Dermis microvascular lymphatic vessel endothelial cell (primary cell): ENCODE results near the gene TOX2. TPM values are rescaled to one million over a fixed set of nuclear protein-coding genes. Genes with fewer than 3 reads are reported as not detected.
A peak's percentile ranks its signal among the peaks of the same experiment; 100 is the strongest.

Experiments used
- DNase-seq, 2 donors: peaks; one replicate each; pipeline versions ENCODE4 v3.0.0 to v3.0.0-alpha.2; 2010; ENCODE audit warnings: low read depth in 2 of 2
- total RNA-seq: library from RNA; depleted of rRNA; stranded (reverse); fragments of >200 nt; gene quantifications from 2 replicates; pipeline ENCODE4 v1.2.1, GENCODE V29; 2014

TOX2 gene
- total RNA-seq, 1 donor from 2014 or later, result 0.77 TPM

- DNase-seq, result peak in 1 of 2 donors; percentile 29
Observed at GRCh38 chr20:43915211-43916072, 790 bp downstream of the TOX2 start.

DNA sequence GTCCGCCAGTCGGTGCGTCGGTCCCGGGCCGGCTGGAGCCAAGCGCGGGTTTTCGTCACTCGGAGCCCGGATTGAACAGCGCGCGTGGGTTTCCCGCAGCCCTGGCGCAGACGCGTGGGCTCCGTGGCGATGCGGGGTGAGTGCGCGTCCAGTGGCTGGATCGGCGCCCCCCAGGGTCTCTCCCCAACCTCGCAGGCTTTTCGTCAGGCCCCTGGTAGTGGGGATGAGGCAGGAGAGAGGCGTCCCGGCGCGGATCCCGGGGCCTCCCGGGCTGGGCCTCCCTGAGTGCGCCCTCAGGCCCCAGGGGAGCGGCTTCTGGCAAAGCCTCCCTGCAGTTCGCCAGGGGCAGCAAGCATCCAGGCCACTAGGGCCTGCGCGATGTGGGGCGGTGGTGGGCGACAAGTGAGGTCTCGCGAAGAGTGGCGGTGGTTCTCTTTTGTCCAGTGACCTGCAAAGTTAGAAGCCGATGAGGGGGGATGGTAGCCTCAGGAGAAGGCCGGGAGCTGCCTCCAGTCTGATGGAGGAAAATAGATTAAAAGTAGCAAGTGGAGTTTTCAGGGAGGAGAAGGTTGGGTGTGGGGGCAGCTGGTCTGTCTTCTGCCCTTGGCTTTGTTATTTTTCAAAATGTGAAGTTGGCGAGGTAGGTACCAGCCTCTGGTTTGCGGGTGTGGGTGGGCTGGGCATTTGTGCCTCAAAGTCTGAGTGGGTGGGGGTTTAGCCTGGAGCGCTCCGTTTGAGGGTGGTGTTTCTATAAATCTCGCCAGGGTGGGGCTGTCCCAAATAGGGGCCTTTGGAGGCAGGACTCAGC is 1.6 kb downstream of the TOX2 start:
- DNase-seq, result peak in 1 of 2 donors; percentile 7

DNA sequence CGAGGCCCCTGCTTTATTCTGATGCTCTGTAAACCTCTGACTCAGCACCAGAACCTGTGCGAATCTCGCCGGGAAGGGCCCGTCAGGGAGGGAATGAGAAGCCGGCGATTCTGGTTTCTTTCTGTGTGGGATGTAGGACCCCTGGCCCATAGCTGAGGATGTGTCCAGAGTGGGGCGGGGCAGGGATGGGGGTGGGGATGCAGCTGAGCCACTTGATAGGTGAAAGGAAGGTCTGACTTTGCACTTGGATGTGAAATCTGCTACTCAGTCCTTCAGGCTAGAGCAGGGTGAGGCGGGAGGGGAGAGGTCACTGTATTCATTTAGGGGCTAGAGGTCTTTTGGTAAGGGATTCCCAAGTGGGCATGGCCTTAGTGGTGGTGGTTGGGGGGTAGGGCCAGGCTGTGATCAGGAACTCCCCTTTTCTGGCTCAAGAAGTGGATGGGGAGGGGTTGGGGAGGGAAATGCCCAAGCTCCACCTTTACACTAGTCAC is 2.3 kb downstream of the TOX2 start:
- no peak for DNase-seq

- no peak for DNase-seq
Observed at GRCh38 chr20:43917380-43917779, 2.7 kb downstream of the TOX2 start.

DNA sequence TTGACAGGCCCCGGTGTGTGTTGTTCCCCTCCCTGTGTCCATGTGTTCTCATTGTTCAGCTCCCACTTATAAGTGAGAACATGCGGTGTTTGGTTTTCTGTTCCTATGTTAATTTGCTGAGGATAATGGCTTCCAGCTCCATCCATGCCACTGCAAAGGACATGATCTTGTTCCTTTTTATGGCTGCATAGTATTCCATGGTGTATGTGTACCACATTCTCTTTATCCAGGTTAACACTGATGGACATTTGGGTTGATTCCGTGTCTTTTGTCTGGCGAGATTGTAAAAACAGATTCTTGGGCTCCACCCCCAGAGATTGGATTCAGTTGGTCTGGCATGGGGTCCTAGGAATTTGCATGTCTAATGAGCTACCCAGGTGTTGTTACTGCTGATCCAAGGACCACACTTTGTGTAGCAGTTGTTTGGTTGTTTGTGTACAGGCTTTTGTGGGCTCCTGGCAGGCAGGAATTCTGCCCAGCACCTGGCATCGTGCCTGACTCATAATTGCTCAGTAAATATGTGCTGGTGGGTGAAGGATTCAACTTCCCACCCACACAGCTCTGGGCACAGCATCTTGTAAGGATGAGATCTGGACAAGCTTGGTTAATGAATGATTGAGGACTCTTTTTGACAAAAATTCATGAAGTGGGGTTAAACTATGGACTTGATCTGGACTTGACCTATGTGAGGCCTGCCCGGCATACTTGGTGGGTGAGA is 5.2 kb downstream of the TOX2 start:
- no peak for DNase-seq

GRCh38 chr20:43920797-43921196 is 6.1 kb downstream of the TOX2 start:
- DNase-seq, result no peak

- DNase-seq, result no peak
Observed at GRCh38 chr20:43921227-43921780, 6.7 kb downstream of the TOX2 start.

- DNase-seq, result no peak
Observed at GRCh38 chr20:43922614-43923013, 8.0 kb downstream of the TOX2 start.

DNA sequence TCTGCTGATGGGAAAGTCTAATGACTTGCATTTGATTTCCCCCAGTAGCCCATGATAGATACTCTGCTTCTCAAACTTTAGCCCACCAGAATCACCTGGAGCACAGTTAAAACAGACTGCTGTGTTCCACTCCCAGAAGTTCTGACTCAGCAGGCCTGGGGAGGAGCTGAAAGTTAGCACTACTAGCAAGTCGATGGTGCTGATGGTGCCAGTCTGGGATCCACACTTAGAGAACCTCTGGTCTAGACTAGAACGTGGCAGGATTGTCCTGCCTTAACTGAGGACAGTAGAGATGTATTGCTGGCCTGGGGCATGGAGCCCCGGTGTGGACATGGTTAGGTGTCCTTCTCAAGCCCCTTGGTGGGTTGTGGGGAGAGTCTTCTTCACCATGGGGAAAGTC is 8.7 kb downstream of the TOX2 start:
- no peak for DNase-seq

DNA sequence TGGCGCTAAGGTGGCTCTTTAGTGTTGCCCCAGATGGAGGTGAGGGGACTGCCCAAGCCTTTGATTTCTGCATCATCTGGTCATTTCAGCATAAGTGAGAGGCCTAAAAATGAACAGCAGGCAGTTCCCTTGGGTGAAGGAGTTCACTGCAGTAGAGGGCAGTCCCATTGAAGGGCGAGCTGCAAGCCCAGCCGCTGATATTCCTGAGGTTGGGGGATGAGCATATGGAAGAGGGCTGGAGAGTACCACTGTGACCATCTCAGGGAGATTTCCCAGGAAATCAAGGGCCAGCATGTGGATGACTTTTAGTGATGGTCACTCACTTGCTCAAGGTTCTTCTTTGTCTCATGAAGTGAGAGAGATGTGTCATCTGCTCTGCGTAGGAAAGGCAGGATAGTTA is 9.3 kb downstream of the TOX2 start:
- DNase-seq, result no peak

DNA sequence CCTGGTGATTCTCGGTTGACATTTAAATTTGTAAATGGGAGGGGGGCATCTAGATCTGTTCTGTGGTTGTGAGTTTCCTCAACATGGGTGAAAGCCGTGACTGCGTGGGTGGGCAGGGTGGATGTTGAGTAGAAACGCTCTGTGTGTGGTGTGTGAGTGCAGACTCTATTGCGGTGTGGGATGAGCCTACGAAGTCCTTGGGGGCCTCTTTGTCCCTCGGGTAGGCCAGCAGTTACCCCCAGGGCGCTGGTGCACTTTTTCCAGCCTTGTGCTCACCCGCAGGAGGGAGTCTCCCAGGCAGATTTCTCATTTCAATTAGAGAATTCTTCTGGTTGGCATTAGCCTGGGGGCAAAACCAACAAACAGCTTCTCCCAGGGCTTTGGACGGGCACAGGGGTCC is 10.6 kb downstream of the TOX2 start:
- DNase-seq, result no peak

- peak in 1 of 2 donors; percentile 26 for DNase-seq
Observed at GRCh38 chr20:43925801-43926200, 11.1 kb downstream of the TOX2 start.

DNA sequence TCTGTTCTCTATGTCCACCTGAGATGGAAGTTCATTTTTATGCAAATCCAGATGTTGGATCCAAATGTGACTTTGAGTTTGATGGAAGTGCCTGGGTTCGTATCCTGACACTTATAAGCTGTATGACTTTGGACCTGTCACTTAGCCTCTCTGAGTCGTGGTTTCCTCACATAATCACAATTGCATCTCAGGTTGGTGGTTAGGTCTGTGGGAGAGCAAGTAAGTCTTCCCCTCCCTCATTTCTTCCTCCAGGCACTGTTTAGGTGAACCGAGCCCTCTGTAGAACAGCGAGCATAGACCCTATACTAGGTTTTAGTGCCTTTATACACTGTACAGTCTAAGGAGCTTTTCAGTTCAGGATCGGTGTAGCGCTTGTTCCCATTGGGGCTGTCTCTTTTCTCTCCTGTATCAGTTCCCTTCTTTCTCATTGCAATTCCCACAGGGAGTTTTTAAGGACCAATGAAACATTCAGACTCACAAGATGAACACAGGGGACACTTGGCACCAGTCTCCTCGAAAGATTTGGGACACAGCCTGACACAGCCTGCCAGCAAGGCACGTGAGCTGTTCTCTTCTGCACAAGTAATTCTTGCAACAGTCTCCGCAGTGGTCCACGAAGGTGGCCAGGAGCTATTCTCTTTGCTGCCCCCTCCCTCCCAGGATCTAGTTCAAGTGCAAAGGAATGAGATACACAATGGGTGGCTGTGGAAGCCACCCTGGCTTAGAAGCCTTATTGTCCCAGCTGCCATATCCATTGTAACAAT is 11.8 kb downstream of the TOX2 start:
- DNase-seq, result no peak

GRCh38 chr20:43931976-43932375 is 17.3 kb downstream of the TOX2 start:
- no peak for DNase-seq

- no peak for DNase-seq
Observed at GRCh38 chr20:43934833-43935232, 20.2 kb downstream of the TOX2 start.

- DNase-seq, result no peak
Observed at GRCh38 chr20:43936104-43936770, 21.6 kb downstream of the TOX2 start.

- no peak for DNase-seq
Observed at GRCh38 chr20:43936805-43937204, 22.2 kb downstream of the TOX2 start.

GRCh38 chr20:43937591-43937990 is 22.9 kb downstream of the TOX2 start:
- no peak for DNase-seq

DNA sequence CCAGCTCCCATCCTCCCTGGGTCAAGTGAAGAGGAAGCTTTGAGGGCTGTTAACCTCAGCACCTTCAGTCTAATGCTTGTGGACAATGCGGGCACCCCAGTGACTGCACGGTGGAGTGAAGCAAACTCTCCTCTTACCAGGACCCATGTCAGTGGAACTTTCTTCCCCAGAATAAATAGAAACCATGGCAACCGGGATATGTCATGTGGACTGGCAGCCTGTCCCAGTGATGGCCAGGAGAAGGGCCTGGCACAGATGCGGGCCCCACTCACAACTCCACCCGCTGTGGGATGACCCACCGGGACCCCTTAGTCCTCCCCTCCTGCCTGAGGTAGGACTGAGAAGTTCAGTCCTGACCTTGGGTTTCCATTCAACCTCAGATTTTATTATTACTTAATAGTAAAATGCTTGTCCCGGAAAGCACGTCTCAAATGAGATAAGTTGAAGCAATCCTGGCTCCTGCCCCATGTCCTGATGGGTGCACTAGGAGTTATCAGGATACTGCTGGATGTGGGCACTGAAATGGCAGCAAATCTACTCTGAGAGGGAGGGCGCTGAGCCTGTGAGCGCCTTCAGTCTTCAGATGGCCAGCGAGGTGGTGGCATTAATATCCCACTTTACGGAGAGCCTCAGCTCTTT is 23.5 kb downstream of the TOX2 start:
- no peak for DNase-seq
